Prostate gland (tissue), 2 donors: ENCODE data around the gene CTRB1.
"Not testable (repeated sequence)": the region's sequence is repeated elsewhere in the genome, so short reads cannot be mapped to it uniquely, and the experiment has no call there.

Experiments
- CTCF ChIP-seq, 4 experiments: fragments of 200-600 bp in 2 of 4; fragments of 450-650 bp in 2 of 4; sonication (generic) in 2 of 4; IDR thresholded peaks; 1 replicate in 3 of 4; 2 replicates in 1 of 4; pipeline ENCODE4 v1.5.1; 2016 to 2019; ENCODE audit warnings: antibody characterized with exemption in 4 of 4, mild to moderate bottlenecking in 2 of 4, moderate library complexity in 2 of 4
- POLR2A ChIP-seq: fragments of 450-650 bp; IDR thresholded peaks from one replicate; pipeline ENCODE4 v1.6.1; 2016; ENCODE audit warnings: antibody characterized with exemption, mild to moderate bottlenecking
- POLR2AphosphoS5 ChIP-seq: sonication (generic); formaldehyde crosslinking; IDR thresholded peaks from one replicate; pipeline ENCODE4 v1.6.1; 2017; ENCODE audit warnings: antibody characterized with exemption

- not testable (repeated sequence) for TF ChIP-seq POLR2A; CTCF (IDR thresholded peaks at IDR 0.05); POLR2AphosphoS5
Measured at GRCh38 chr16:75242436-75243078, 23.8 kb downstream of the CTRB1 start.
